ENCODE results near the gene EIF5. TPM values are rescaled to one million over a fixed set of nuclear protein-coding genes. Genes with fewer than 3 reads are reported as not detected.

The EIF5 gene
- total RNA-seq, 1 donor from 2014 or later: 483 TPM

DNA sequence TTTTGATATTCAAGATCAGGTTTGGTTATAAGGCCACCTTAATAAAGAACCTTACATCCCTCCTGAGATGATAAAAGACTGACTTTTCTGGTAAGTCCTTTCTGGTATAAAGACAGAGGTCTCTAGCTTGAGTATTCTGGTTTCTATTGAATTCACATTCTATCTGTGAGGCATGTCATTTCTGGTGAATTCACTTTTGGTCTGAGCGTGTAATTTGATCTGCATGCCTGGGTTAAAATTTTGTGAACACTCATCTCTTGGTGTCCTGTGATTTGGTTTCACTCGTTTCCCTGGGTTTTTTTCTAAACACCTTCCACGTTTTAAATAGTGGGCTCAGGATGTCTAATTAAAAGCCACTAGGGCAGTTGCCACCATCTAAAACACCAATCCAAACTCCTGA, 12.2 kb downstream of the EIF5 start:
- peaks cover 3% of the 10 kb centered on the region for H3K27me3 Mint-ChIP-seq (ENCODE audit: low read depth)
- TF ChIP-seq, protein P1, sequence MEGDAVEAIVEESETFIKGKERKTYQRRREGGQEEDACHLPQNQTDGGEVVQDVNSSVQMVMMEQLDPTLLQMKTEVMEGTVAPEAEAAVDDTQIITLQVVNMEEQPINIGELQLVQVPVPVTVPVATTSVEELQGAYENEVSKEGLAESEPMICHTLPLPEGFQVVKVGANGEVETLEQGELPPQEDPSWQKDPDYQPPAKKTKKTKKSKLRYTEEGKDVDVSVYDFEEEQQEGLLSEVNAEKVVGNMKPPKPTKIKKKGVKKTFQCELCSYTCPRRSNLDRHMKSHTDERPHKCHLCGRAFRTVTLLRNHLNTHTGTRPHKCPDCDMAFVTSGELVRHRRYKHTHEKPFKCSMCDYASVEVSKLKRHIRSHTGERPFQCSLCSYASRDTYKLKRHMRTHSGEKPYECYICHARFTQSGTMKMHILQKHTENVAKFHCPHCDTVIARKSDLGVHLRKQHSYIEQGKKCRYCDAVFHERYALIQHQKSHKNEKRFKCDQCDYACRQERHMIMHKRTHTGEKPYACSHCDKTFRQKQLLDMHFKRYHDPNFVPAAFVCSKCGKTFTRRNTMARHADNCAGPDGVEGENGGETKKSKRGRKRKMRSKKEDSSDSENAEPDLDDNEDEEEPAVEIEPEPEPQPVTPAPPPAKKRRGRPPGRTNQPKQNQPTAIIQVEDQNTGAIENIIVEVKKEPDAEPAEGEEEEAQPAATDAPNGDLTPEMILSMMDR (conservative IDR thresholded peaks at IDR 0.05): no peak
- no peak overlapping the region for H3K4me3 Mint-ChIP-seq
- no peak overlapping the region for H3K27ac Mint-ChIP-seq (ENCODE audit: unreplicated experiment)
- peaks cover 4% of the 10 kb centered on the region for H3K4me1 Mint-ChIP-seq
- peaks cover 4% of the 10 kb centered on the region for H3K9me3 Mint-ChIP-seq
- DNase-seq (ENCODE audit: low read depth, low spot score): no peak
- peaks cover 14% of the 10 kb centered on the region for H3K36me3 Mint-ChIP-seq (ENCODE audit: low read depth)

DNA sequence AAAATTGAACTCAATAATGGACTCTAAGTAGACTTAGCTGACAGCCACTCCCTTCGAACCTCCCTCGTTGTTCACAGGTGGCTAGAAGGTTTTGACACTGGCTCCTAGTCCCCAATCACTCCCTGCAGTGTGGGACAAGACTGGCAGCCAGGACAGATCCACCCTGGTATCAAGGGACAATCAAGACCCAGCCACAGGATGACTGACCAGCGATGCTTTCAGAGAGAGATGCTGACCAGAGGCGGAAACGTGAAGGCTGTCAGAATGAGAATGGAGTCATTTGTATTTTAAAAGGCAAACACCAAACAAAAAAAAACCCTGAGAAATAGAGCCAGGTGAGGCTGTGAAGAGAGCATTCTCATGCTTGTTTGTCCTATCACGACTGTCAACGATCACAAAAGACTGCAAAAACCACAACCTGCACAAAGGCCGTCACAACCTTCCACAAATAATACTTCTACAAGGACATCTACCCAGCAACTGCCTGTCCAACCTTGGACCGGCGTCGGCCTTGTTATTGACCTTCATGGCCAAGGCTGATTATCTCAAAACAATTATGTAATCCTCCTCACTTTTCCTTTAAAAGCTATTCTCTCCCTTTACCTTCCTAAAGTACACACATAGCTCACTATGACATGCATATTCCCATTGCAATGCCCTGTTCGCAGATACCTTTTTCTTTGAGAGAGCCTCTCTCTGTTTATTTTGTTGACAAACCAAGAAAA, 13.2 kb downstream of the EIF5 start:
- Mint-ChIP-seq H3K27me3 (ENCODE audit: low read depth) (peaks cover 5% of the 10 kb centered on the region), H3K27ac (ENCODE audit: unreplicated experiment) (no peak overlapping the region), H3K4me3 (peak overlapping the region; percentile 7), H3K9me3 (peaks cover 4% of the 10 kb centered on the region), H3K36me3 (ENCODE audit: low read depth) (peaks cover 6% of the 10 kb centered on the region), H3K4me1 (peaks cover 4% of the 10 kb centered on the region)
- TF ChIP-seq, protein P1 (conservative IDR thresholded peaks at IDR 0.05): no peak
- no peak for DNase-seq (ENCODE audit: low read depth, low spot score)

DNA sequence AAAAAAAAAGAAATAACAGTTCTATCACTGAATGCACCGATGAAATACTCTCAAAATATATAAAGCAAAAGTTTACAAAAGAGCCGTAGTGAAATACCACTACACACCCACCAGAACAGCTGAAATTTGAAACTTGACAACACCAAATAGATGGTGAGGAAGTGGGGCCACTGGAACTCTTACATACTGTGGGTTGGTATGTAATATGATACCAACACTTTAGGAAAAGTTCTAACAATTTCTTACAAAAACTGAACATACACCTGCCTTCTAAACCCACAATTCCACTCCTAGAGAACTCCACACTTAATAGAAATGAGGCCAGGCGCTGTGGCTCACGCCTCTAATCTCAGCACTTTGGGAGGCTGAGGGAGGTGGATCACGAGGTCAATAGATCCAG, 14.1 kb downstream of the EIF5 start:
- no peak for DNase-seq (ENCODE audit: low read depth, low spot score)
- TF ChIP-seq, protein P1 (conservative IDR thresholded peaks at IDR 0.05): no peak
- no peak overlapping the region for H3K27ac Mint-ChIP-seq (ENCODE audit: unreplicated experiment)
- peaks cover 4% of the 10 kb centered on the region for H3K4me1 Mint-ChIP-seq
- no peak overlapping the region for H3K4me3 Mint-ChIP-seq
- peaks cover 5% of the 10 kb centered on the region for H3K36me3 Mint-ChIP-seq (ENCODE audit: low read depth)
- peaks cover 12% of the 10 kb centered on the region for H3K27me3 Mint-ChIP-seq (ENCODE audit: low read depth)
- H3K9me3 Mint-ChIP-seq: peaks cover 4% of the 10 kb centered on the region

DNA sequence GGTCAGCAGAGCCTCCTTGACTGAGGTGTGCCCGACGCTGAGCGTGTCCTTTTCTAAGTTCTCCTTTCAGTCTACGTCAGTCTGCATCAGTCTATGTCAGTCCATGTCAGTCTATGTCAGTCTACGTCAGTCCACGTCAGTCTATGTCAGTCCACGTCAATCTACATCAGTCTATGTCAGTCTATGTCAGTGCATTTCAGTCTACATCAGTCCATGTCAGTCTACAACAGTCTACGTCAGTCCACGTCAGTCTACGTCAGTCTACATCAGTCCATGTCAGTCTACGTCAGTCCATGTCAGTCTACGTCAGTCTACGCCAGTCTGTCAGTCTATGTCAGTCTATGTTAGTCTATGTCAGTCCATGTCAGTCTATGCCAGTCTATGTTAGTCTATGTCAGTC, 15.9 kb downstream of the EIF5 start:
- TF ChIP-seq, protein P1 (conservative IDR thresholded peaks at IDR 0.05): no peak
- DNase-seq (ENCODE audit: low read depth, low spot score): no peak
- Mint-ChIP-seq H3K27ac (ENCODE audit: unreplicated experiment) (no peak overlapping the region), H3K4me1 (peaks cover 4% of the 10 kb centered on the region), H3K36me3 (ENCODE audit: low read depth) (peaks cover 2% of the 10 kb centered on the region), H3K9me3 (peaks cover 6% of the 10 kb centered on the region), H3K27me3 (ENCODE audit: low read depth) (peaks cover 21% of the 10 kb centered on the region), H3K4me3 (no peak overlapping the region)

DNA sequence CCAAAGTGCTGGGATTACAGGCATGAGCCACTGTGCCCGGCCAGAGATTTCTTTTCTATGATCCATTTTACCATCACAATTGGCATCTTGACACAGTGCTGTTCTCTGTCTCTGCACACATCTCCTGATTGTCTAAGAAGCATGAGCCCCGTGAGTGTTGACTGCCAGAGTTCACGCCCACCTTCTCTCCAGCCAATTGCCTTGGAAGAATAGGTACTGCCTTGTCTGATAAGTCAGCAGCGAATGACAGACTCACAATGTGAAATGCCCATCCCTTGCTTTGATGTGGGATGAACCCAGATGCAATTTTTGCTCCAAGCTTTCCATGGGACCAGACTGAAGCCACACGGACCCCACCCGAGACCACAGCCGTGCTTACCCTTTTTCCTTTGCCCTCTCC, 19.3 kb downstream of the EIF5 start:
- TF ChIP-seq, protein P1 (conservative IDR thresholded peaks at IDR 0.05): no peak

More for the DNA sequence above, 19.3 kb downstream of the EIF5 start:
- peaks cover 21% of the 10 kb centered on the region for H3K27me3 Mint-ChIP-seq (ENCODE audit: low read depth)
- H3K4me1 Mint-ChIP-seq: no peaks in the 10 kb centered on the region
- DNase-seq (ENCODE audit: low read depth, low spot score): no peak
- H3K4me3 Mint-ChIP-seq: no peak overlapping the region
- peaks cover 6% of the 10 kb centered on the region for H3K9me3 Mint-ChIP-seq
- no peak overlapping the region for H3K27ac Mint-ChIP-seq (ENCODE audit: unreplicated experiment)
- no peaks in the 10 kb centered on the region for H3K36me3 Mint-ChIP-seq (ENCODE audit: low read depth)

All from neural crest cell (in vitro differentiated cells).